Nephron progenitor cell (in vitro differentiated cells): ENCODE results near the gene USP28.

ENCODE experiments used
- DNase-seq: peaks from one replicate; pipeline ENCODE4 v3.0.0; 2021
- H3K27ac Mint-ChIP-seq: 2 replicates; pipeline ENCODE4 v1.8.0; 2021; ENCODE audit warnings: mild to moderate bottlenecking, moderate library complexity, mixed read lengths
- H3K27me3 Mint-ChIP-seq: 2 replicates; pipeline ENCODE4 v1.8.0; 2021; ENCODE audit warnings: mild to moderate bottlenecking, low read depth, mixed read lengths; ENCODE audit not compliant: poor library complexity
- H3K36me3 Mint-ChIP-seq: 2 replicates; pipeline ENCODE4 v1.8.0; 2021; ENCODE audit warnings: low read depth, mixed read lengths
- H3K4me1 Mint-ChIP-seq: 2 replicates; pipeline ENCODE4 v1.8.0; 2021; ENCODE audit warnings: mixed read lengths
- H3K4me3 Mint-ChIP-seq: 2 replicates; pipeline ENCODE4 v1.8.0; 2021; ENCODE audit warnings: mild to moderate bottlenecking, moderate library complexity, mixed read lengths
- H3K9me3 Mint-ChIP-seq: 2 replicates; pipeline ENCODE4 v1.8.0; 2021; ENCODE audit warnings: mild to moderate bottlenecking, moderate library complexity, mixed read lengths
- TF ChIP-seq, protein P1 (sequence below): fragments of 200-600 bp; sonication (generic); IDR thresholded peaks from 2 replicates; pipeline ENCODE4 v1.5.0; 2021; ENCODE audit warnings: antibody characterized with exemption

The USP28 gene

DNA sequence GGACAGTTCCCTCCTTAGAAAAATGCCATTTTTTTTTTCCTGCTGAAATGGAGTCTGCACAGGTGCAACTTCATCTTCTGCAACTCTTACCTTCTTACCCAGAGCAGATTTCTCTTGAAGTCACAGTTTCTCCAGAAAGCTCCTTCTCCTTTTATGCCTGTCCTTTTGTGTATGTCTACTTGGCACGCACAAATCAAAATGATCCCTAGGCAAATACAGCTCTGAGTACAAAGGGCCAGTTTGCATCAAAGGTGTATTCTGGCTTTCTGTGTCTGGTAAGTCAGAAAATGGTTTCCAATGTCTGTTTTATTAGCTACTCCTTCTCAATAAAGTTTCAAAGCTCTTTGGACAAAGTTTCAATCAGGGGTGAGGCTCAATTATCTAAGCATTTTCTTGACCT, 93.2 kb downstream of the USP28 start:
- Mint-ChIP-seq H3K4me3 (no peak overlapping the region), H3K9me3 (no peaks in the 10 kb centered on the region), H3K4me1 (peaks cover 4% of the 10 kb centered on the region), H3K27me3 (peaks cover 54% of the 10 kb centered on the region), H3K27ac (no peak overlapping the region), H3K36me3 (no peaks in the 10 kb centered on the region)
- TF ChIP-seq, protein P1, sequence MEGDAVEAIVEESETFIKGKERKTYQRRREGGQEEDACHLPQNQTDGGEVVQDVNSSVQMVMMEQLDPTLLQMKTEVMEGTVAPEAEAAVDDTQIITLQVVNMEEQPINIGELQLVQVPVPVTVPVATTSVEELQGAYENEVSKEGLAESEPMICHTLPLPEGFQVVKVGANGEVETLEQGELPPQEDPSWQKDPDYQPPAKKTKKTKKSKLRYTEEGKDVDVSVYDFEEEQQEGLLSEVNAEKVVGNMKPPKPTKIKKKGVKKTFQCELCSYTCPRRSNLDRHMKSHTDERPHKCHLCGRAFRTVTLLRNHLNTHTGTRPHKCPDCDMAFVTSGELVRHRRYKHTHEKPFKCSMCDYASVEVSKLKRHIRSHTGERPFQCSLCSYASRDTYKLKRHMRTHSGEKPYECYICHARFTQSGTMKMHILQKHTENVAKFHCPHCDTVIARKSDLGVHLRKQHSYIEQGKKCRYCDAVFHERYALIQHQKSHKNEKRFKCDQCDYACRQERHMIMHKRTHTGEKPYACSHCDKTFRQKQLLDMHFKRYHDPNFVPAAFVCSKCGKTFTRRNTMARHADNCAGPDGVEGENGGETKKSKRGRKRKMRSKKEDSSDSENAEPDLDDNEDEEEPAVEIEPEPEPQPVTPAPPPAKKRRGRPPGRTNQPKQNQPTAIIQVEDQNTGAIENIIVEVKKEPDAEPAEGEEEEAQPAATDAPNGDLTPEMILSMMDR: no peak
- no peak for DNase-seq

GRCh38 chr11:113781682-113782081, 93.7 kb downstream of the USP28 start:
- no peaks in the 10 kb centered on the region for H3K4me1 Mint-ChIP-seq
- H3K36me3 Mint-ChIP-seq: no peaks in the 10 kb centered on the region
- peaks cover 57% of the 10 kb centered on the region for H3K27me3 Mint-ChIP-seq
- H3K27ac Mint-ChIP-seq: no peak overlapping the region
- H3K4me3 Mint-ChIP-seq: no peak overlapping the region
- TF ChIP-seq, protein P1: no peak
- no peaks in the 10 kb centered on the region for H3K9me3 Mint-ChIP-seq
- no peak for DNase-seq

DNA sequence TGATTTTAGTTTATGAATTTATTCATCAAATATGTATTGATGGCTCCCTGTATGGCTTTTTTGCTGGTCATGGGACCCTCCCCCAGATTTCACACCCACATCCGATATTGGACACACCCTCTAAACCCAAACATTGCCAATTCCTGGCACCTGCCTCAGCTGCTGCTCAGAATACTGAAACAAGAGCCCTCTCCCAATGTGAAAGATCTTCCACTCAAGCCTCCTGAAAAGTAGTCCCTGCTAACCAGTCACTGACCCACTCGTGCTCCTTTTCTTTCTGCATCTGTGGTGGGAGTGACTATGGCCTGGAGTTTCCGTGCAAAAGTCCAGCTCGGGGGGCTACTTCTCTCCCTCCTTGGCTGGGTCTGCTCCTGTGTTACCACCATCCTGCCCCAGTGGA, 95.9 kb downstream of the USP28 start, which contains the start of gene CLDN25:
CLDN25 (plus strand) TSS at position 301 of the 400 bp plus-strand sequence; CDS start at position 301, 0 bp downstream.
- Mint-ChIP-seq H3K36me3 (no peaks in the 10 kb centered on the region), H3K9me3 (no peaks in the 10 kb centered on the region), H3K27me3 (peaks cover 72% of the 10 kb centered on the region), H3K4me1 (peaks cover 1% of the 10 kb centered on the region), H3K27ac (no peak within 1 kb of the TSS), H3K4me3 (no peak within 1 kb of the TSS)
- TF ChIP-seq, protein P1: no peak
- DNase-seq: no peak

DNA sequence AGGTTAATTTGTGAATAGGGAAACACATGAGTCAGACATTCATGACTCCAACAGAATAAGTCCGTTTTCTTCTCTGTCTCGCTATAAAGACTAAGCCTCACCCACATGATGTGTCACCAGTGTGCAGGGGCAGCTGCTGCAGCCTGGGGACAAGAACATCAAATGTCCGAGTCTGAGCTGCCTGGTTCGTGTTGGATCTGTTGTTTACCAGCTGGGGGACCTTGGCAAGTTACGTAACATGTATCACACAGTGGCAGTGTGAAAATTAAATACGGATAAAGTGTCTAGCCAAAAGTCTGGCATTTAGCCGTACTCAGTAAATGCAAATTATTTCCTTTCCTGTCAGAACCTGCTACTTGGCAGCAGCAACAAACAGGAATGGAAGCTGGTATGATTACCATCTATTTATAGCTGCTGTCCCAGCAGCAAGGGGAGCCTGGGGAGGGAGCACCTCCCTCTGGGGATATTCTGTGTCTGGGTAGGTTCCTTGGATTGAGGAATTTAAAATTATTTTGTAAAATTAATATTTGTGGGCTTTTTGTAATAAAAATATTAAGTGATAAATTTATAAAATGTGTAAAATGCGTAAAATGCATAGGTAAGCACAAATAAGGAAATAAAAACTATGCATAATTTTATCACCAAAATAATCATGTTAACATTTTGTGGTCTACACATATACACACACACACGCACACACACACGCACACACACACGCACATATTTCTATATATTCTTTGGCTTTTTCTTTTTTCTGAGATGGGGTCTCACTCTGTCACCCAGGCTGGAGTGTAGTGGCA, 97.1 kb downstream of the USP28 start:
- no peak overlapping the region for H3K4me3 Mint-ChIP-seq
- H3K27ac Mint-ChIP-seq: no peak overlapping the region
- peaks cover 7% of the 10 kb centered on the region for H3K4me1 Mint-ChIP-seq
- TF ChIP-seq, protein P1: no peak
- no peak for DNase-seq
- no peaks in the 10 kb centered on the region for H3K36me3 Mint-ChIP-seq
- no peaks in the 10 kb centered on the region for H3K9me3 Mint-ChIP-seq
- H3K27me3 Mint-ChIP-seq: peaks cover 72% of the 10 kb centered on the region

- TF ChIP-seq, protein P1: no peak
- no peak for DNase-seq
- Mint-ChIP-seq H3K36me3 (peaks cover 16% of the 10 kb centered on the region), H3K27me3 (peaks cover 52% of the 10 kb centered on the region), H3K4me1 (peaks cover 23% of the 10 kb centered on the region), H3K4me3 (peak overlapping the region; percentile 99), H3K27ac (no peak overlapping the region), H3K9me3 (no peaks in the 10 kb centered on the region)
These were observed 101.2 kb downstream of the USP28 start for GRCh38 chr11:113774174-113774503.
